ENCODE data around the gene TBL2.

GRCh38 chr7:73557397-73558257 is 20.8 kb downstream of the TBL2 start, which contains the start of gene BCL7B:
- TF ChIP-seq ZBTB11 (tag by site-specific recombination; conservative IDR thresholded peaks at IDR 0.05; ENCODE audit: low read depth), result no peak
- no peak for TF ChIP-seq ZNF138 (tag by site-specific recombination; IDR thresholded peaks at IDR 0.05; ENCODE audit: borderline replicate concordance)
- no peak for TF ChIP-seq CTCF (tag by site-specific recombination; IDR thresholded peaks at IDR 0.05)
- no peak for TF ChIP-seq KLF7 (tag by site-specific recombination; IDR thresholded peaks at IDR 0.05; ENCODE audit: borderline replicate concordance)
- TF ChIP-seq ZNF398 (tag by site-specific recombination; IDR thresholded peaks at IDR 0.05), result peak; percentile 44; the same call in 1 of the 2 replicates
- no peak for TF ChIP-seq REST (tag by site-specific recombination; IDR thresholded peaks at IDR 0.05)
